Vagina (tissue), 2 donors: ENCODE data around the gene AP5B1.

ENCODE experiments used
- CTCF ChIP-seq, 3 experiments: fragments of 450-650 bp in 2 of 3; fragments of 200-600 bp in 1 of 3; sonication (generic) in 1 of 3; IDR thresholded peaks; one replicate each; pipeline ENCODE4 v1.5.1; 2017 to 2019; ENCODE audit warnings: antibody characterized with exemption in 3 of 3, mild to moderate bottlenecking in 2 of 3, moderate library complexity in 2 of 3
- POLR2A ChIP-seq, 2 donors: fragments of 450-650 bp; IDR thresholded peaks; one replicate each; pipeline ENCODE4 v1.6.1; 2017; ENCODE audit warnings: antibody characterized with exemption in 2 of 2, mild to moderate bottlenecking in 2 of 2, moderate library complexity in 2 of 2
- POLR2AphosphoS5 ChIP-seq, 2 donors: sonication (generic); formaldehyde crosslinking; IDR thresholded peaks; one replicate each; pipeline ENCODE4 v1.9.0; 2017; ENCODE audit warnings: antibody characterized with exemption in 2 of 2, mild to moderate bottlenecking in 2 of 2, low read depth in 1 of 2; ENCODE audit not compliant: insufficient read depth in 1 of 2

- no peak for TF ChIP-seq CTCF (IDR thresholded peaks at IDR 0.05)
- TF ChIP-seq POLR2A (IDR thresholded peaks at IDR 0.05), result no peak
- no peak for TF ChIP-seq POLR2AphosphoS5 (IDR thresholded peaks at IDR 0.05; ENCODE audit: insufficient read depth in 1 of 2, low read depth in 1 of 2)
Measured at GRCh38 chr11:65785319-65786007, 4.7 kb upstream of the AP5B1 start.
